NCI-H526 (cell line): Measurements from ENCODE around the gene STX1B.
"Not testable (repeated sequence)": the region's sequence is repeated elsewhere in the genome, so short reads cannot be mapped to it uniquely, and the experiment has no call there.

Experiments
- DNase-seq, 2 experiments: peaks; one replicate each; lab custom pipeline; 2025; lab: John Stamatoyannopoulos, UW

Gene STX1B

GRCh38 chr16:30951750-30952149, 58.7 kb downstream of the STX1B start:
- DNase-seq = no peak

GRCh38 chr16:30951193-30951592, 59.2 kb downstream of the STX1B start:
- DNase-seq = no peak

- DNase-seq = no peak
Measured at GRCh38 chr16:30950516-30951065, 59.8 kb downstream of the STX1B start.

- DNase-seq = peak in 1 of 2 experiments; percentile 61
Measured at GRCh38 chr16:30949650-30950515, 60.6 kb downstream of the STX1B start.

- peak; percentile 18 to 66 for DNase-seq
Measured at GRCh38 chr16:30948667-30949649, 61.5 kb downstream of the STX1B start, which contains the start of gene ORAI3. TSS of gene ORAI3 (plus strand) at chr16:30949068. CDS start at chr16:30949290, 222 bp downstream.

GRCh38 chr16:30947859-30948666, 62.4 kb downstream of the STX1B start:
- DNase-seq = peak; percentile 79 to 85

GRCh38 chr16:30947541-30947858, 62.9 kb downstream of the STX1B start:
- no peak for DNase-seq

- no peak for DNase-seq
Measured at GRCh38 chr16:30946671-30947540, 63.5 kb downstream of the STX1B start.

GRCh38 chr16:30944352-30944751, 66.1 kb downstream of the STX1B start:
- DNase-seq = no peak

GRCh38 chr16:30942426-30942806, 68.0 kb downstream of the STX1B start:
- no peak for DNase-seq

- peak in 1 of 2 experiments; percentile 74 for DNase-seq
Measured at GRCh38 chr16:30941600-30942425, 68.6 kb downstream of the STX1B start.

- DNase-seq = not testable (repeated sequence)
Measured at GRCh38 chr16:30939571-30939970, 70.9 kb downstream of the STX1B start.
